IgD-negative memory B cell (primary cell): ENCODE measurements around the gene CAPS. TPM values are rescaled to one million over a fixed set of nuclear protein-coding genes. Genes with fewer than 3 reads are reported as not detected.
"Not testable (repeated sequence)": the region's sequence is repeated elsewhere in the genome, so short reads cannot be mapped to it uniquely, and the experiment has no call there.

Experiments used
- H3K27ac Mint-ChIP-seq, 3 donors: one replicate each; pipeline ENCODE4 v1.8.0; 2020 to 2022; ENCODE audit warnings: mild to moderate bottlenecking in 3 of 3, mixed read lengths in 3 of 3, moderate library complexity in 1 of 3
- H3K27me3 Mint-ChIP-seq: one replicate; pipeline ENCODE4 v1.8.0; 2021; ENCODE audit warnings: mixed read lengths
- H3K36me3 Mint-ChIP-seq: one replicate; pipeline ENCODE4 v1.8.0; 2020; ENCODE audit warnings: mild to moderate bottlenecking, mixed read lengths
- H3K4me1 Mint-ChIP-seq, 3 donors: one replicate each; pipeline ENCODE4 v1.8.0; 2020 to 2022; ENCODE audit warnings: mixed read lengths in 3 of 3, mild to moderate bottlenecking in 1 of 3
- H3K4me3 Mint-ChIP-seq, 4 donors: one replicate each; pipeline ENCODE4 v1.8.0; 2020 to 2022; ENCODE audit warnings: mild to moderate bottlenecking in 4 of 4, mixed read lengths in 4 of 4, moderate library complexity in 3 of 4
- H3K9me3 Mint-ChIP-seq, 3 donors: one replicate each; pipeline ENCODE4 v1.8.0; 2020 to 2021; ENCODE audit warnings: mixed read lengths in 3 of 3, mild to moderate bottlenecking in 1 of 3
- polyA plus RNA-seq: library from polyadenylated mRNA; unstranded; fragments of 300-500 nt; fragmentation: Illumina TruSeq; gene quantifications from one replicate; pipeline ENCODE4 v1.2.3, GENCODE V29; 2021

CAPS gene
- polyA plus RNA-seq: 3.7 TPM

DNA sequence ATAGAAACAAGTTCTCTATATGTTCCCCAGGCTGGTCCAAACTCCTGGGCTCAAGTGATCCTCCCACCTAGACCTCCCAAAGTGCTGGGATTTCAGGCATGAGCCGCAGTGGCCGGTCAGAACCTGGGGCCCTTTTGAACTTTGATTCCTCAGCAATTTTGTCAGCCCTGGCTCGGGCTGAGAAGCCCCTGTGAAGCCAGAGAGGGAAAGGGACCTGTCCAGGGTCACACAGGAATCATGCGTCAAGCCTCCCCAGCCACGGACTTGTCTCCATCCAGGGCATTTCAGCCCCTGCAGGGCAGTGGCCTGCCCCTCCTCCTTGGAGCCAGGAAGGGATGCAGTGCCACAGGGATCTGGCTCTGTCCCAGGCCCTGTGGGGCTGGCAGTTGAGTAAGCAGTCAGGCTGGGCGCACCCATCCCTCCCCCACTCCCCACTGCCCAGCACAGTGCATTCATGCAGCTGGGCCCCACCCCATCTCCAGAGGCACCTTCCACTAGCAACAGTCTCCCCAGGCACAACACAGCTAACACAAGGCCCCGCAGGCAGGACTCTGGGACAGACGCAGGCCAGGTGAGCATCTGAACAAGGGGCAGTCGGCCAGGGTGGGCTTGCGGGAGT, at the start of gene CAPS:
TSS of gene CAPS (plus strand) at position 516 of the 619 bp plus-strand sequence. CDS start 153 bp downstream, outside the sequence.
- Mint-ChIP-seq H3K4me1 (no peaks in the 10 kb centered on the region), H3K27me3 (no peaks in the 10 kb centered on the region), H3K36me3 (peaks cover 3% of the 10 kb centered on the region)

DNA sequence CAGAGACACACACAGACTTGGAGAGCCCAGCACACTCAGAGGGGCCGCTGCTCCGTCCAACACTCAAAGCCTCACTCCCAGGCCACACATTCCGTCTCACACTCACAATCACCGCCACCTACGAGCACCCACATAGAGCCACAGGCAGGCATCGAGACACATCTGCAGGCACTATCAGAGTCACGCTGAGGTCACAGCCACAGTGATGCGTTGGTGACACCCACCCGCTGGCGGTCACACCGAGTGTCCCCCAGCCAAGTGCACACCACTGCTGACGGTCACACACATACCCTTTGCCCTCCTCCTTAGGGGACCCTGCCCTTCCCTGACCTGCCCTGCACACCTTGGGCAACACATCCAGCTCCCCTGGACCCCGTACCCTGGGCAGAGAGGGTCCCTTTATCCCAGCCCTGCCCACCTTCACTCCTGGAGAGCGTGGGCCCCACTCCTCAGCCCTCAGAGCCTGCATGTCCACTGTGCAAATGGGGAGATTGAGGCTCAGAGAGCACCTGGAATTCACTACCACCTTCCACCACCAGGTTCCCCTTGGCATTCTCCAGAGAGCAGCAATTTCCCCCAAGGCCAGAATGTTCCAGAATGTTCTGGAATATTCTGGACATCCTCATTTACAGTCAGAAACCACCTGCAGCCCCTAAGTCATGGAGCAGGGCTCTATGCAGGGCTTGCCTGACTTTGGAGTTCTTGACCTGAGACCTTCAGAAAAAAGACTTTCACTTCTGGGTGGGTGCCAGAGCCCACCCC, 49.1 kb upstream of the CAPS start:
- H3K27ac Mint-ChIP-seq: no peak overlapping the region
- H3K4me3 Mint-ChIP-seq: peak overlapping the region in 1 of 4 donors; percentile 11
- no peaks in the 10 kb centered on the region for H3K9me3 Mint-ChIP-seq

More for the DNA sequence above, at the start of gene CAPS:
- Mint-ChIP-seq H3K9me3 (no peaks in the 10 kb centered on the region), H3K27ac (peak within 1 kb of the TSS in 1 of 3 donors; percentile 28), H3K4me3 (no peak within 1 kb of the TSS)

GRCh38 chr19:5865772-5866171, 48.3 kb upstream of the CAPS start:
- Mint-ChIP-seq H3K4me1 (no peaks in the 10 kb centered on the region), H3K4me3 (no peak overlapping the region), H3K27me3 (peaks cover 6% of the 10 kb centered on the region), H3K27ac (no peak overlapping the region), H3K36me3 (peaks cover 1% of the 10 kb centered on the region), H3K9me3 (no peaks in the 10 kb centered on the region)

More for the DNA sequence above, 49.1 kb upstream of the CAPS start:
- H3K36me3 Mint-ChIP-seq: peaks cover 1% of the 10 kb centered on the region
- H3K27me3 Mint-ChIP-seq: peaks cover 6% of the 10 kb centered on the region
- no peaks in the 10 kb centered on the region for H3K4me1 Mint-ChIP-seq

DNA sequence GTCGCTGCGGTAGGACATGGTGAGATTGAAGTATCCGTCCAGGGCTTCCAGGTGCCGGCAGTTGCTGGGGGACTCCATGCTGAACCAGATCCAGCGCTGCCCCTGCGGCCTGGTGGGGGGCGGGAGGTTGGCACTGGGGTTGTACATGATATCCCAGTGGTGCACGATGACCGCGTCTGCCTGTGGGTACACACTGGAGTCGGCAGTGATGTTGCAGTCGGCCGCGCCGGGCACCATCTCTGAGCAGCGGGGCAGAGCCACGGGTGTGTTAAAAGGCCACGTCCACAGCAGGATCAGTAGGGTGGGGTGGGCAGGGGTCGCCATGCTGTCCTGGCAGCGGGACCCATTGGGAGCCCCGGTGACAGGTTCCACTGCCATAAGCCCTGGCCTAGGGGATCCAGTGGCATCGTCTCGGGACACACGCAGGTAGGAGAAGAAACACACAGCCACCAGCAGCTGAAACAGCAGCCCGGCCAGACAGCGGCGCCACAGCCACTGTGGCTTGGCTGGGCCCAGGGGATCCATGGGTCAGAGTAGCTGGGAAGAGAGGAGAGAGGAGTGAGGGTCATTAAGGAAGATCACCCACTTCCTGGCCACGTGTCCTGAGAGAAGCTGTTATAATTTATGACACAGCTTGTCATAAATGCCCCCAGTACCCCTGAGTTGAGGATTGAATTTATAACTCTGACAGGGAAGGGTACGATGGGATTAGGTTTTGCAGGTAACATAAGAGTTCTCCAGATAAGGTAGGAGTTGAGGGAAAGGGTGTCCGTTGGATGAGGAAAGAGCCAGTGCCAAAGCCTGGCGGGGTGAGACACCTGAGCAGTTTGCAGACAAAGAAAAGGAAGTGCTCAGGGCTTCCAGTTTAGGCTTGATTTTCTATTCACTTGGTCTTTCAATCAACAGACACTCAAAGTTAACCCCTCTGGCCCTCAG, 46.6 kb upstream of the CAPS start:
- Mint-ChIP-seq H3K4me1 (no peaks in the 10 kb centered on the region), H3K27me3 (peaks cover 5% of the 10 kb centered on the region)

DNA sequence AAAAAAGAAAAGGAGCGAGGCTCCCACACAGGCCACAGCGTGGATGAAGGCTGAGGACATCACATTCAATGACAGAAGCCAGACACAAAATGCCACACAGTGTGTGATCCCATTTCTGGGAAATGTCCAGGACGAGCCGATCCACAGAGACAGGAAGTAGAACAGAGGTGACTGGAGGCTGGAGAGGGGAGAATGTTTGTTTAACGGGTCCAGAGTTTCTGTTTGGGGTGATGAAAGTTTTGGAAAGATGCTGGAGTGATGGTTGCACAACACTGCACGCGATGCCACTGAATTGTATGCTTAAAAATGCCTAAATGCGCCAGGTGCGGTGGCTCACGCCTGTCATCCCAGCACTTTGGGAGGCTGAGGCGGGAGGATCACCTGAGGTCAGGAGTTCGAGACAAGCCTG, 43.1 kb upstream of the CAPS start:
- Mint-ChIP-seq H3K36me3 (peaks cover 1% of the 10 kb centered on the region), H3K27me3 (peaks cover 6% of the 10 kb centered on the region), H3K4me3 (no peak overlapping the region), H3K9me3 (peaks cover 0 to 2% (median 0%) of the 10 kb centered on the region in 3 donors), H3K27ac (no peak overlapping the region), H3K4me1 (no peaks in the 10 kb centered on the region)

More for the DNA sequence above, 46.6 kb upstream of the CAPS start:
- H3K9me3 Mint-ChIP-seq: peaks cover 0 to 2% (median 0%) of the 10 kb centered on the region in 3 donors
- H3K36me3 Mint-ChIP-seq: peaks cover 1% of the 10 kb centered on the region
- H3K4me3 Mint-ChIP-seq: no peak overlapping the region
- no peak overlapping the region for H3K27ac Mint-ChIP-seq

- Mint-ChIP-seq H3K27me3 (peaks cover 6% of the 10 kb centered on the region), H3K36me3 (no peaks in the 10 kb centered on the region), H3K27ac (no peak overlapping the region), H3K4me3 (no peak overlapping the region), H3K4me1 (no peaks in the 10 kb centered on the region), H3K9me3 (peaks cover 0 to 2% (median 0%) of the 10 kb centered on the region in 3 donors)
These were observed 40.3 kb upstream of the CAPS start for GRCh38 chr19:5873617-5874199.

GRCh38 chr19:5874496-5874895, 39.6 kb upstream of the CAPS start:
- H3K9me3 Mint-ChIP-seq, H3K36me3 Mint-ChIP-seq, H3K27me3 Mint-ChIP-seq, H3K4me1 Mint-ChIP-seq, H3K4me3 Mint-ChIP-seq, H3K27ac Mint-ChIP-seq: not testable (repeated sequence)

DNA sequence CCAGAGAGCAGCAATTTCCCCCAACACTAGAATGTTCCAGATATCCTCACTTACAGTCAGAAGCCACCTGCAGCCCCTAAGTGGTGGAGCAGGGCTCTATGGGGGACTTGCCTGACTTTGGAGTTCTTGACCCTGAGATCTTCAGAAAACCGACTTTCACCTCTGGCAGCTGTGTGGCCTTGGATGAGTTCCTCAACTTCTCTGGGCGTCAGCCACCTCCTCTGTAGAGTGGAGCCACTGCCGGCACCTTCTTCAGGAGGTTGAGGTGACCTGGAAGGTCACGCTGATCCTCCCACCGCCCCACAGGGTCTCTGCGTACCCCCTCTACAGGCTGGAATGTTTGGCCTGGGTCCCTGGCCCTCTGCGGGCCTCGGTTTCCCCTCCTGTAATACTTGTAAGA, 36.6 kb upstream of the CAPS start:
- H3K27ac Mint-ChIP-seq: no peak overlapping the region
- H3K4me3 Mint-ChIP-seq: no peak overlapping the region
- no peaks in the 10 kb centered on the region for H3K4me1 Mint-ChIP-seq
- H3K27me3 Mint-ChIP-seq: peaks cover 9% of the 10 kb centered on the region
- no peaks in the 10 kb centered on the region for H3K36me3 Mint-ChIP-seq
- H3K9me3 Mint-ChIP-seq: no peaks in the 10 kb centered on the region

- Mint-ChIP-seq H3K4me1 (no peaks in the 10 kb centered on the region), H3K36me3 (no peaks in the 10 kb centered on the region), H3K9me3 (no peaks in the 10 kb centered on the region), H3K4me3 (no peak overlapping the region), H3K27ac (no peak overlapping the region), H3K27me3 (peaks cover 9% of the 10 kb centered on the region)
These were observed 36.2 kb upstream of the CAPS start for GRCh38 chr19:5877882-5878281.

DNA sequence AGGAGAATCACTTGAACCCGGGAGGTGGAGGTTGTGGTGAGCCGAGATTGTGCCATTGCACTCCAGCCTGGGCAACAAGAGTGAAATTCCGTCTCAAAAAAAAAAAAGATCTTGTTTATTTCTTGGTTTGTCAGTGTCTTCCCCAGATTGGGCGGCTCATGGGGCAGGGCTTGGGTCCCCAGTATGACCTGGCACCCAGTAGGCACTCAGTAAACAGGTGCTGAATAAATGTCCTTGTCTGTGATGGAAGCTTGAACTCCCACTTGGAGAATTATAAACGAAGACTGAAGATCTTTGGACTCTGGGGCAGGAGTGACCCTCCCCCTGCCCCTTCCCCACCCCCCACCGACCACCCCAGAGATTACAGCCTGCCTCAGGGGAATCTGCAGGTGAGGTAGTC, 33.9 kb upstream of the CAPS start:
- H3K27ac Mint-ChIP-seq: no peak overlapping the region
- peaks cover 0 to under 1% (median 0%) of the 10 kb centered on the region in 3 donors for H3K4me1 Mint-ChIP-seq
- peaks cover under 1% of the 10 kb centered on the region for H3K36me3 Mint-ChIP-seq
- H3K27me3 Mint-ChIP-seq: peaks cover 6% of the 10 kb centered on the region
- no peaks in the 10 kb centered on the region for H3K9me3 Mint-ChIP-seq
- H3K4me3 Mint-ChIP-seq: no peak overlapping the region

DNA sequence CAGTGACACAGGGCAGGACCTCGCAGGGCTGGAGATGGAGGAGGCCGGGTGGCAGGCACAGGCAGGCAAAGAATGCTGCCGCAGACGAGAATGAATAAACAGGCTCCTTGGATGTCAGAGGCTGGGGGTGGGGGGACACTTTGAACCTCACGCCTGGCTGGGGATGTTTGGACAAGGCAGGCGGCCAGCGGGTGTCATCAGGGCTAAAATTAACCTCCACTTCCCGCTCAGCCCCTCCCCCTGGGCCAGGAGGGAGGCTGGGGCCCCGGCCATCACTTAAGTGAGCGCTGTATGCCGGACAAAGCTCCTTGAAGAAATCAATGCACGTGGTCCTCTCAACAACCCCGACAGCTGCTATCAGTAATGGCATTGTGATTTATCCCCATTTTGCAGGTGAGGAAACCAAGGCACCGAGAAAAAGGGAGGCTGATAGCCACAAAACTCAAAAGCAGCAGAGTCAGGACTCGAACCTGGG, 33.4 kb upstream of the CAPS start:
- H3K9me3 Mint-ChIP-seq: no peaks in the 10 kb centered on the region
- no peak overlapping the region for H3K27ac Mint-ChIP-seq
- H3K27me3 Mint-ChIP-seq: peaks cover 6% of the 10 kb centered on the region
- H3K36me3 Mint-ChIP-seq: peaks cover 2% of the 10 kb centered on the region
- H3K4me3 Mint-ChIP-seq: no peak overlapping the region
- peaks cover 0 to 4% (median 0%) of the 10 kb centered on the region in 3 donors for H3K4me1 Mint-ChIP-seq

DNA sequence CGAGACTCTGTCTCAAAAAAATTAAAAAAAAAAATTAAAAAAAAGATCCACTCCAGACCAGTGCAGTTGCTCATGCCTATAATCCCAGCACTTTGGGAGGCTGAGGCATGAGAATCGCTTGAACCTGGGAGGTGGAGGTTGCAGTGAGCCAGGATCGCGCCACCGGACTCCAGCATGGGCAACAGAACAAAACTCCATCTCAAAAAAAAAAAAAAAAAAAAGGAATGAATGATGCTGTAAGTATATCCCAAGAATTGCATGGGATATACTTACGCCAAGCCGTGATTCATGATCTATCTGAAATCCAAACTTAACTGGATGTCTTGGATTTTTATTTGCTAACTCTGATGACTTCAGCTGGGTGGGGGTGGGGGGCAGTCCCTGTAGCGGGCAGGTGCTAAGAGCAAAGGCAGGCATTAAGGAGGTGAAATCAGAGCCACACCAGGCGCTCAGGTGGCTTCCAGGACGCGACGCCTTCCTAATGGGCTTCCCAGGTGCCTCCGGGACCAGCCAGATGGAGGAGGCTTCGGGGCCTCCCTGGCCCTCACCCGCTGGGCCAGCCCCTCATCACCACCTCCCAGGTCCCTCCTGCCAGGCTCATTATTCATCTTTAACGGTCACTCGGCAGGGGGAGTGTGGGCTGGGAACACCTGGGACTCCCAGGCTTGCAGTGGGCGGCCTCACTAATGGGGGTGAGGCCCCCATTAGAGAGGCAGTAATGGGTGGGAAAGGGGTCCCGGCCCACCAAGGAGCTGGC, 32.3 kb upstream of the CAPS start:
- Mint-ChIP-seq H3K9me3 (no peaks in the 10 kb centered on the region), H3K4me3 (no peak overlapping the region), H3K27me3 (peaks cover 6% of the 10 kb centered on the region), H3K27ac (no peak overlapping the region), H3K36me3 (peaks cover 2% of the 10 kb centered on the region), H3K4me1 (peaks cover 0 to 4% (median 0%) of the 10 kb centered on the region in 3 donors)

- Mint-ChIP-seq H3K4me3 (peak overlapping the region in 1 of 4 donors; percentile 6), H3K9me3 (no peaks in the 10 kb centered on the region), H3K36me3 (peaks cover 2% of the 10 kb centered on the region), H3K4me1 (peaks cover 0 to 4% (median 0%) of the 10 kb centered on the region in 3 donors), H3K27me3 (peaks cover 6% of the 10 kb centered on the region), H3K27ac (peak overlapping the region in 1 of 3 donors; percentile 15)
These were observed 31.6 kb upstream of the CAPS start for GRCh38 chr19:5882421-5882968.
